HFF-Myc (cell line): ENCODE measurements around the gene TACO1.

Experiments used
- DNase-seq: peaks from one replicate; pipeline ENCODE4 v3.0.0-alpha.2; 2011; ENCODE audit warnings: low read depth; ENCODE audit errors: extremely low read depth
- H3K4me3 ChIP-seq: replicated peaks from 2 replicates; pipeline ENCODE4 v1.5.1; 2011; ENCODE audit warnings: low read depth, mild to moderate bottlenecking, control low read depth, low read length
- CTCF ChIP-seq: IDR thresholded peaks from 2 replicates; pipeline ENCODE4 v1.5.1; 2012; ENCODE audit warnings: mild to moderate bottlenecking, low read depth, low read length, control low read depth; ENCODE audit errors: missing control alignments

The TACO1 gene

GRCh38 chr17:63610854-63611253 is 10.2 kb downstream of the TACO1 start:
- TF ChIP-seq CTCF, result no peak
- no peak for DNase-seq
- no peak overlapping the region for H3K4me3 ChIP-seq

GRCh38 chr17:63611354-63611753 is 10.7 kb downstream of the TACO1 start:
- TF ChIP-seq CTCF, result no peak
- no peak overlapping the region for H3K4me3 ChIP-seq
- DNase-seq, result no peak

- no peak overlapping the region for H3K4me3 ChIP-seq
- no peak for TF ChIP-seq CTCF
- no peak for DNase-seq
These were observed 13.0 kb downstream of the TACO1 start for GRCh38 chr17:63613663-63614062.

- no peak for DNase-seq
- peak overlapping the region; percentile 66 for H3K4me3 ChIP-seq
- no peak for TF ChIP-seq CTCF
These were observed 20.6 kb downstream of the TACO1 start for GRCh38 chr17:63621229-63621683.

- TF ChIP-seq CTCF, result no peak
- H3K4me3 ChIP-seq, result peak within 1 kb of the TSS; percentile 66
- DNase-seq, result peak; percentile 99
These were observed 21.2 kb downstream of the TACO1 start, which contains the start of gene MAP3K3 for GRCh38 chr17:63621684-63622573. TSS of gene MAP3K3 (plus strand) at chr17:63622417. CDS start at chr17:63622760, 343 bp downstream.

- no peak for TF ChIP-seq CTCF
- peak overlapping the region; percentile 66 for H3K4me3 ChIP-seq
- no peak for DNase-seq
These were observed 22.1 kb downstream of the TACO1 start for GRCh38 chr17:63622574-63623390.
